HG03520 (cell line): ENCODE measurements around the gene GRIK3.
"Not testable (repeated sequence)": the region's sequence is repeated elsewhere in the genome, so short reads cannot be mapped to it uniquely, and the experiment has no call there.

Experiments used
- ATAC-seq: cut with Tn5 transposase; IDR thresholded peaks from one replicate; pipeline ENCODE4 v1.9.1; 2021; ENCODE audit warnings: mild to moderate bottlenecking, moderate library complexity; ENCODE audit not compliant: unreplicated experiment

The GRIK3 gene

DNA sequence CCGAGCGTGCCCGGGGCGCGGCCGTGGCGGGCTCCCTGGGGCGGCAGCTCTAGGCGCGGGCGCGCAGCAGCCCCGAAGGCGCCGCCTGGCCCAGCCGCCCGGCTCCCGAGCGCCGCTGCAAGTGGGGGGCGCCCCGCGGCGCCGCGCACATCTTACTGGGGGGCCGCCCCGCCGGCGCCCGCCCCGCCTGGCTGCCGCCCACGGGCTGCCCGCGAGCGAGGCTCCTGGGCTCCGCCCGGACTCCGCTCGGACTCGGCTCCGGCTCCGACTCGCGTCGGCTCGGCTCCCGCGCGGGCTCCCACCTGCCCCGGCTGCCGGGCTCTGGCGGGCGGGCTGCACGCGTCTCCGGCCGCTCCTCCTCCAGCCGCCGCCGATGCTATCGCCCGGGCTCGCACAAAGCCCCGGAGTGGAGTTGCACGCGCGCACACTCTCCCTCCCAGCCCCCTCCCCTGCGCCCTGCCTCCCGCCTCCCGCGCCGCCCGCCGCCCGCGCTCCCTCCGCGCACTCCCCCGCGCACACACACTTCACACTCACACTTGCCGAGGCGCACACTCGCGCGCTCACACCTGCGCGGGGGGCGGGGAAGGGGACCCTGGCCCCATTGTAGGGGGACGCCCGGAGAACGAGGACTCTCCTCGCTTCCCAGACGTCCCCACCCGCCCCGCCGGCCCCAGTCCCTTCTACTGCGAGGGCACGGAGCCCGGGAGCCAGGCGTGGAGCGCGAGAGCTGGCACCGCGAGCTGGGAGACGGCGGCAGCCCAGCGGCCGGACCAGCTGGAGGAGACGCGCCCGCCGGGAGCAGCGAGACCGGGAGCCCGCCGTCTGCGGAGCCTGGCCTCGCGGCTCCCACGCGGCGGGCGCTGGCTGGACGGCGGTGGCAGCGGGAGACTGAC is at the start of gene GRIK3:
TSS of gene GRIK3 (minus strand) at position 395 of the 893 bp plus-strand sequence. CDS start 407 bp downstream, outside the sequence.
- ATAC-seq: no peak

DNA sequence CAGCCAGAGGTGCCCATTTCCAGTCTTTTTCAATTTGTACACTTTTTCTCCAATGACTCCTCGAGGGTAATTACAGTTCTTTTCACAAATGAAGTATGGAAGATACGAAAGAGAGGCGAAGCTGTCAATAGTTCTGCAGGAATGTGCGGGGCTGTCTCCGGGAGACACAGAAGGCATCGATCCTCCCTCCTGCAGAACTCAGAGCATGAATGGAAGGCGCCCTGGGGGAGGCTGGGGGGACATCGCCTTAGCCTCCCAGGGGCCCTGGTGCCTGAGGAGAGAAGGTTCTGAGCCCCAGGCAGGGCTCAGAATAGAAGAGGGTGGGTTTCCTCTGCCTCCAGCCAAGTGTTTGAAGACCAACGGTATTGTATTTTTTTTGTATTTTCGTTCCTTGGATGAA is 49.7 kb upstream of the GRIK3 start:
- ATAC-seq: no peak

DNA sequence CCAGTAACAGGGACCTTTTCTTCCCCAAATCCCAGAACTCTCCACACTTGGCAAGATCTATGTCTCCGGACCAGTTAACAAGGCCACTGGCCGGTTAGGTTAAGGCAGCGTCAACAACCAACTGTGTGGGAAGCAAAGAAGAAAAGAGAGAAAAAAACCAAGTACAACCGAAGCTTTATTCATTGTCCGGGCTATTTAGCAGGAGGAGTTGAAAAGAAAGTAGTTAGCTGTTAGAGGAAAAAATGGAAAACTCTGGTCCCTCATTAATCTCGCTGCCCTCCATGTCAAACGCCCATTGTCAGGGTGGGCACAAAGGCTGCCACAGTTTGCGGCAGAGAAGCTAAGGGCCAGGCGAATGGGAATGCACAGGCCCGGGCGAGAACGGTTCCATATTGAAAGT is 49.3 kb upstream of the GRIK3 start:
- no peak for ATAC-seq

DNA sequence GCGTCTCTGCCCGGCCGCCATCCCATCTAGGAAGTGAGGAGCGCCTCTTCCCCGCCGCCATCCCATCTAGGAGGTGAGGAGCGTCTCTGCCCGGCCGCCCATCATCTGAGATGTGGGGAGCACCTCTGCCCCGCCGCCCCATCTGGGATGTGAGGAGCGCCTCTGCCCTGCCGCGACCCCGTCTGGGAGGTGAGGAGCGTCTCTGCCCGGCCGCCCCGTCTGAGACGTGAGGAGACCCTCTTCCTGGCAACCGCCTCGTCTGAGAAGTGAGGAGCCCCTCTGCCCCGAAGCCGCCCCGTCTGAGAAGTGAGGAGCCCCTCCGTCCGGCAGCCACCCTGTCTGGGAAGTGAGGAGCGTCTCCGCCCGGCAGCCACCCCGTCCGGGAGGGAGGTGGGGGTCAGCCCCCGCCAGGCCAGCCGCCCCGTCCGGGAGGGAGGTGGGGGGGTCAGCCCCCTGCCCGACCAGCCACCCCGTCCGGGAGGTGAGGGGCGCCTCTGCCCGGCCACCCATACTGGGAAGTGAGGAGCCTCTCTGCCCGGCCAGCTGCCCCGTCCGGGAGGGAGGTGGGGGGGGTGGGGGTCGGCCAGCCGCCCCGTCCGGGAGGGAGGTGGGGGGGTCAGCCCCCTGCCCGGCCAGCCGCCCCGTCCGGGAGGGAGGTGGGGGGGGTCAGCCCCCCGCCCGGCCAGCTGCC is 46.1 kb upstream of the GRIK3 start:
- not testable (repeated sequence) for ATAC-seq

DNA sequence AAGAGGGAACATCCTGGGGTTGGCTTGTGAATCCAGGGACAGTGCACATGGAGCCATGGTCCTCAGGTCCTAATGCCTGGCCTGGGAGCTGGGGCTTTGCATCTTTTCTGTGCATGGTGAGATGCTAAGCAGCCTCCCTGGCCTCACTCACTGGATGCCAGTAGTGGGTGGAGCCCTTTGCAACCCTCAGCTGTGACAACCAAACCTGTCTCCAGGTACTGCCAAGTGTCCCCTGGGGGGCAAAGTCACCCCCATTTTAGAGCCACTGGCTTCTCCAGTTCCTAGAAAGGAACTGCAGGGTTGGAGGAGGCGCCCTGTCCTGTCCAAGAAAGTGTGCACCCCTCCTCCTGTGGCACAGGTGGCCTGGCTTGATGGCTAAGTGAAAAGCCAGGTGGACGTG is 44.6 kb upstream of the GRIK3 start:
- no peak for ATAC-seq

DNA sequence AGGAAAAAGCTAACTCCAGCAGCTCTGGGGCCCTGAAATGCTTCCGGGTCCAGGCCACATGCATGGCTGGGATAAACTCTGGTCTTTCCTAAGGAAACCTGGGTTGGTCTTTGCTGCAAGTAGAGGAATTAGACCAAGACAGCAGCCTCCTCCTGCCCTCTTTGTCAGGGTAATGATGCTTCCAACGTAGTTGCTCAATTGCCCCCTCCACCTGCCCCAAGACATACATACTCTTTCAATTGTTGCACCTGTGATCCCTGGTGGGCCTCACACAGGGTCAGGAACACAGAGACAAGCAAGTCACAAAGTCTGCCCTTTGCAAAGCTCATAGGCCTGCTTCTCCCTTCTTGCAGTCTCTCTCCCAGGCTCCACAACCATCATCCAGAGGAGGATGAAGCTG is 41.9 kb upstream of the GRIK3 start:
- ATAC-seq: no peak

DNA sequence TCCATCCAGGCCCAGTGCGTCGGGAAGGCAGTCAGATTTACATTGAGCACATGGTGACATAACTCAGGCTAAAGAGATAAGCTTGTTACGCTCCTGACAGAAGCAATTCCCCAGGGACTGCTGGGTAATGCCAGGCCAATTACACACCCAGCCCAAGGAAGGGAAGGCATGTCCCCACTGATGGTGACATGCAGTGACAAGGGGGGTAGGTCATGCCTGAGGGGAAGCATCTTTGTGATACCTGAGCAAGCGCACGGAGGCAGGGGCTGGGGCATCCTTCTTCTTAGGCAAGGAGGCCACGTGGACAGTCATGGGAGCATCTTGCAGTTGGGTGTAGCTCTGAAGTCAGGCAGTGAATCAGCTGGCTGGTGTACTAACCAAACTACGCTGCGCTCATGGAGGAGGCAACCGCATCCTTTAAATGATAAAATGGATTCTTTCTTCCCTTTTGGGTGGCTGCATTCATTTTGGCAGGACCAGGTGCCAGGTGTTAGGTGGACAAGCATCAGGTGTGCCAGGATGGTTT is 39.6 kb upstream of the GRIK3 start:
- no peak for ATAC-seq

DNA sequence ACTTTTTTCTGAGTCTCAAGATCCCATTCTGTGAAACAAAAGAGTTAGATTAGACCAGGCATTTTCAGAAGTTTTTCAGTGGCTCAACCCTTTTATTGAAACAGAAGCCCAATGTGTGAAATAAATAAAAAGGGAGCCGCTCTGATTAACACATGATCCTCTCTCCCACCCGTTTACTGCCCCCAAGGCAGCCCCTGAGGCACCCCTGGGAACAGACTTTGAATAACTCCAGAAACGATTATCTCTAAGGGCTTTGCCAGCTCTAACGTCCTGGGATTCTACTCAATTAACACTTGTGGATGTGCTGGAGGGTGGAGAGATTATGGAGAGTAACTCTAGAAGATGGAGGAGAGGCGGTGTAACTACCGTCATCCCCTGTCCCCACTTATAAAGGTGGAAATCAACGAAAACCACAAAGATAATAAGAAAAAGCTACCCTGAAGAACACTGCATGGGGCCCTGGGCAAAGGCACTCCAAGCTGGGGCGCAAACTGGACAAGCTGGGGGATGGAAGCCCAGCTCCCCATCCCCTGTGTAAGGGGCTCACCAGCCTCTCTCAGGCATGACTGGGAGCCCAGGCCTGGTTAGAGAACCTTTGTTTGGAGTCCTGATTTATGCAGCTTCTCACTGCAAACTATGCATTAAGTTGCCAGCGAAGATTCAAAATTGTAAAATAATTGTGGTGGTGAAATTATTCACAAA is 39.0 kb upstream of the GRIK3 start:
- no peak for ATAC-seq

DNA sequence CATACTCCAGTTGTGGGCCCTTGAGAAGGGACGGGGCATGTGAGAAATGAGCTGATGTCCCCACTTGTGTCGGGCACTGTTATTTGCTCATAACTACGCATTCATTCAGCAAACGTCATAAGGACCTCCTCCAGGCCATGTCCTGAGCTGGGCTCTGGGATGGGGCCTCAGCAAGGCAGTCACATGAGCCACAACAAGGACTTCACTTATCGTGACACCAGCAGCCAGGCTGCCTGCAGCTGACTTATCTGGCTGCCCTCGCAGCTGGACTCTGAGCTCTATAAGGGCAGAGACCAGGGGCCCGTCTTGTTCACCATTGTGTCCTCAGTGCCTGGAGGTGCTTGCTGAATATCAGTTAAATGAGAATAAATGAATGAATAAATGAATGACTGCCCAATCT is 37.5 kb upstream of the GRIK3 start:
- no peak for ATAC-seq

DNA sequence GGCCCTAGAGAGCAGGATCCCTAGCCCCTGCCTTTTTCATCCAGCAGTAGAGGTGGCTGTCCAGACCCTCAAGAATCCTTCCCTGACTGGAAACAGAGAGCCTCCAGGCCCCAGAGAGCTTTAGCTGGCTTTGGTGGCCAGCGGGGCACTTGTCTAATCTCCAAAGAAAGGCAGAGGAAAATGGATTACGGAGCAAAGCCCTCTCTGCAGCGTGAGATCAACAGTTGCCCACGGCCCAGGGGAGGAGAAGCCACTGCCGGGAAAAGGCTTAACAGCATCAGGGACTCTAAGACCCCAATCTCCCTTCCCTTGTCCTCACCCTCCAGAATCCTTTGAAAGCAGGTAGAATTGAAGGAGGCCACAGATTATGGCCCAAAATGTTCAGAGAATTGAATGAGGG is 35.8 kb upstream of the GRIK3 start:
- no peak for ATAC-seq

DNA sequence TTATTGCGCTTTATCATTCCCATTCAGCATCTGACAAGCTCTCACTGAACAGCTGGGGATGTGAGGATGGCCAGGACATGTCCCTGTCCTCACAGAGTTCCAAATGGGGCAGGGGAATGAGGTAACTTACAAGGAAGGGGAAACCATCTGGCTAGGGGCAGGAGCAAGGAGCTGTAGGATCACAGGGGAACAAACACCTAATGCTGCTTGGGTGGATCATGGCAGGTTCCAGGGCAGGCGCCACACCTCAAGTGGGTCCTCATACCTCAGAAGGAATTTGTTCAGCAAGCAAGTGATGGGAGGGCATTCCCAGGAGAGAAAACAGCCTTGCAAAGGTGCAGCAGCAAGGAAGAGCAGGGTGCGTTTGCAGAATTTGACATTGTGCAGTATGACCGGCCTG is 35.1 kb upstream of the GRIK3 start:
- no peak for ATAC-seq

DNA sequence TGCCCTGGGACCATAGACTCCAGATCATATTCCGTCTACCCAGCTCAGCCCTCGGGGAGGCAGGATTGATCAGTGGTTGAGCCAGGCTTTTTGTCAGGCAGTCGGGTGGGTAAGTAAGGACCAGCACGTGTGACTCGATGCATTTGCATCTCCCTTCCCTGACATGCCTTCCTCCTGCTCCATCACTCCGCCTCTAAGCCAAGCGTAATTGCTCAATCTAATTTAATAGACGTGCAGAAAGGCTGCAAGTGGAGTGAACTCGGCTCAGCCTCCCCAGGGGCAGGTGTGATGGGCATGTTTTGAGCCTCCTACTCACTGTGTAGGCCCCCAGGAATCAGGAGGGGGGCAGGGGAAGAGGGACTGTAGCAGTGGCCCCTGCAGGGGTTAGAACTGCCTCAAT is 34.6 kb upstream of the GRIK3 start:
- no peak for ATAC-seq

DNA sequence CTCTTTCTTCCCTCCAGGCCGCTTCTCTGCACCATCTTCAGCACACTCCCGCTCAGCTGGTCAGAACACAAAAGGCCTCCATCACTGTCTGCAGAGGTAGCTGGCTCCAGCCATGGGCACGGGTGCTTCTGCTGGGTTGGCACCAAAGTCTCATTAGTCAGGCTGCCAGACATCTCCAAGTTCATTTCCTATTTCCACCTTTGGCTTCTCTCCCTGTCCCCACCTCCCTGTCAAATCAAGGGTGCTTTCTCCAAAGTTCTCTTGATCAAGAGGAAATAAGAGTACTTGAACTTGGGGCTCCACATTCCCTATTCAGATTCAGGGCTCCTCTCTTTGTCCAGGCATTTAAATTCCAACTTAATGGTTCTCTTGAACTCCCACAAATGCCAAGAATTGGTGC is 33.9 kb upstream of the GRIK3 start:
- ATAC-seq: no peak

DNA sequence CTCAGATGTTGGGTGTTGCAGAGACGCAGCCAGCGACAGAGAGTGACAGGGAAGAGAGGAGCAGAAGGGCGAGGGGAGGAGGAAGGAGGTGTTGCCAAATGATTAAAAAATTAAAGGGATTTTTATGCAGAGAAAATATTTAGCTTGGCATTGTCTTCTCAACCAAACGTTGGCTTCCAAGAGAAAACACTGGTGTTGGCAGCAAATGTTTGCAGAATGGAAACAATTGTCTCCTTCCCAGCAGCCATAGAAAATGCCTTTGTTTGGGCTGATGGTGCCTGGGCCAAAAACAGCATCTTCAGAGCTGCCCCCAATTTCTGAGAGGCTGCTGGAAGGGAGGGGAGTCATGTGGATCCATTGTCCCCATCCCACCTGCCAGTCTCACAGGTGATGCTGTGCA is 29.7 kb upstream of the GRIK3 start:
- ATAC-seq: no peak

DNA sequence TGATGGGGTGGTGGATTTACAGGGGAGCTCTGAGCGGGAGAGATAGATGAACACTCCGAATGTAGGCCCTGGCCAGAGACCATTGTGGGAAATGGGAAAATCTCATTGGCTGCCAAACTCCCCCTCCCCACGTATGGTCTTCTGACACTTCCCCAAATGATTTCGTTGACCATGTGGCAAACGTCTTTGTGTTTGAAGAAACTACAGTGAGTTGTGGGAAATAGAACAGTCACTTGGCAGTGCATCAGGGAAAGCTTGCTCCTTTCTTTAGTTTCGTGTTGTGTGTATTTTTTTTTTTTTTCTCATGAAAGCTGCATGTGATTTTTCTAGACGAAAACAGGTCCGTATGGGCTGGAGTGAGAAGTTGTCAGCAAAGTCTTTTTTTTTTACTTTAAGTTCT is 25.0 kb upstream of the GRIK3 start:
- no peak for ATAC-seq

DNA sequence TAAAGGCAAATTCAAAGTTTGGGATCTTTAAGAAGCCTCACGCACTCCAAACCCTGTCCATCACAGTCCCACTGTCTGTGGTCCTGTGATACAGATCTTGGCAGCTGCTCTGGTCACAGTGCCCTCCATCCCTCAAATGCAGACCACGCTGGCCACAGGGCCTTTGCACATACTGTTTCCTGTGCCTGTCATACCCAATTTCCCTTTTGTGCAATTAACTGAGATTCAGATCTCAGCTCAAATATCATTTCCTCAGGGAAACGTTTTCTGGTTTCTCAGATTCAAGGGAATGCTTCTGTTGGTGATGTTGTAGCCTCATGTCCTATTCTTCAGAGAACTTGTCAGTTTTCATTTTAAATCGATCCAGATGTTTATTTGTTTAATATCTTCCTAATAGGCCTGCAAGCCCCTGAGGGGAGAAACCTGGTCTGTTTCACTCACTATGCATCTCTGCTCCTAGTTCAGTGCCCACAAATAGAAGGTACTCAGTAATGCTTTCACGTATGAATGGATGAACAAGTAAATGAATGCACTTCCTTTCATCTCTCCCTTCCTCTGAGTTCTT is 24.2 kb upstream of the GRIK3 start:
- no peak for ATAC-seq

DNA sequence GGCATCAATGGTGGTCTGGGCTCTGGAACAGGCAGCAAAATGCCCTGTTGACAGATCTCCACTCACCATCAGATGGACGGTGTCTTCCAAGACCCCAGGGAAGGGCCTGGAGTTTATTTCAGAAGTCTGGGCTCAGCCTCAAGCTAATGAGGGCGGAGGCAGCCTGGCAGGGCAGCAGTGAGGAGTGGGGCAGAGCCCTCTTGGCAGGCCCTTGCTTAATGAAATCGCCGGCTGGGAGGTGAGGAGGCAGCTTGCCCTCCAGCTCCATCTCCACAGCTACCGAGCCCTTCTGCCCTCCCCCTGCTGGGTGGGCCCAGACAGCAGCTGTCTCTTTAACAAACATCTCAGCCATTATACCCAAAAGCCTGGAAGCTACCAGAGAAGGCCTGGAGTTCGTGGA is 22.0 kb upstream of the GRIK3 start:
- no peak for ATAC-seq

DNA sequence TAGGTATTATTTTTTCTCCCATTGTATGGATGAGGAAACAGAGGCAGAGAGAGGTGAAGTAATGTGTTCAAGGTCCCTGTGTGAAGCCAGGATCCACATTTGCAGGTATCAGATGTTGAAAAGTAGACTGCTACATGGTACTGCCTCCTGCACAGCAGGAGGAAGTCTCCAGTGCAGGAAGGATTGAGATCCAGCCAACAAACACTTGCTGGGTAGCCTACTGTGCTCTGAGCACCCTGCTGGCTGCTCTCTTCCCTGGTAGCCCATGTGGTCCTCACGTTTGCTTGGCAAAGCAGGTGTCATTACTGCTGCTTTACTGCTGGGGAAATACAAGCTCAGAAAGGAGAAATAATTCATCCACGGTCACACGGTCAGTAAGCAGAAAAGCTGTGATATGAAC is 21.3 kb upstream of the GRIK3 start:
- ATAC-seq: no peak

DNA sequence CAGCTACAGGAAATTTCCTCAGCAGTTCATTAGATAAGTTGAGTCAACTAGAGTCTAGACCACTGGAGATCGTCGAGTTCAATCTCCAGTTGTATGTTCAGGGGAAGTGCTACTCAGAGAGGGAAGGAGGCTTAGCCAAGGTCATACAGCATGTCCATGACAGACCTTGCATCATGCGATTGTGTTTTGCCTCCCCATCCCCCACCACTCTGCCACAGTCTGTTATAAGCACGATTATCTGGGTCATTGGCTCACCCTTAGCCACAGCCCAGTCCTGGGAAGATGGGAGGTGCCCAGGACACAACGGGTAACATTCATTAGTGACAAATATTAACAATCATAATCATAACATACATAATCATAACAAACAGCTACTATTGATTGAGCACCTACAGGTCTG is 18.9 kb upstream of the GRIK3 start:
- ATAC-seq: no peak

DNA sequence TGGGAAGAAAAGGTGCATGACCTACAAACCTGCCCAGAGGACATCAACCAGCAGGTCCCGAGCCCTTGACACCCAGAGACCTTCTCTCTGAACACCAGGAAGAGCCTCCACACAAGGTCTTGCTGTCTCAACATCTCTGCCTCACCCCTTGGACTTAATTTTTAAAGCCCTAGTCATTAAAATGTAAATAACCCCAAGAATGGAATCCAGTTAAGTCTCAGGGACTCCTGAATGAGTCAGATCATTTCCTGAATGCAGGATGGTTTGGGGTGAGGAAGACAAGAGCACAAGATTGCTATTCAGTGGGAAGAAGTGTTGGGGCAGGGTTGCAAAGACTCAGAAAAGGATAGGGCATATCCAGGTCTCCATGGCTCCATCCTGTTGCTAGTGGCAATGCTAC is 17.8 kb upstream of the GRIK3 start:
- ATAC-seq: no peak

DNA sequence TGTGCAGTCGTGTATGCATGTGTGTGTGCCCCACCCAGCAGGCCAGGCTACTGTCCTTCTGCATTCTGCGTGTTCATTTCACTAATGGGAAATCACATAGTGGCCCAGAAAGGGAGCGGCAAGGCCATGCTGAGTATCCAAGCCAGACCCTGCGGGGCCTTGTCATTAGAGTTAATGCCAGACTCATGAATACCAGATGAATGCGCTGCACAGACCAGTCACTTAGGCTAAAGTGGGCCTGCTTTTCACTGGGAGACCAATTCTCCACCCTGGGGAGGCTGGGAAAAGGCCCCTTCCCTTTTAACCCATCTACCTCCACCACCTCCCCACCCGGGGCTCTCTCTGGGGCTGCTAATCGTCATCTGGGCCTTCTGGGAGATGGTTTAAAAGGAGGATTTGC is 17.0 kb upstream of the GRIK3 start:
- ATAC-seq: no peak
